Mesenteric fat pad (tissue), 1 donor: ENCODE measurements around the gene NT5C3B. TPM values are rescaled to one million over a fixed set of nuclear protein-coding genes. Genes with fewer than 3 reads are reported as not detected.
"Not testable (repeated sequence)": the region's sequence is repeated elsewhere in the genome, so short reads cannot be mapped to it uniquely, and the experiment has no call there.

ENCODE experiments used
- DNase-seq: peaks from one replicate; pipeline ENCODE4 v3.0.0-alpha.2; 2020; ENCODE audit warnings: low spot score
- total RNA-seq: library from RNA; stranded (reverse); fragmentation: NEBNext Ultra II Directional; extraction: Animal tissue kit (Norgen Biotek cat#: 25700); gene quantifications from one replicate; pipeline ENCODE4 v1.2.1, GENCODE V29; 2021
- donor health status: DM: yes; HTN: yes; CAD: no.

NT5C3B gene
- total RNA-seq, 1 donor from 2014 or later: 43.8 TPM

GRCh38 chr17:41840781-41841180 lies 4.7 kb upstream of the NT5C3B start:
- not testable (repeated sequence) for DNase-seq

DNA sequence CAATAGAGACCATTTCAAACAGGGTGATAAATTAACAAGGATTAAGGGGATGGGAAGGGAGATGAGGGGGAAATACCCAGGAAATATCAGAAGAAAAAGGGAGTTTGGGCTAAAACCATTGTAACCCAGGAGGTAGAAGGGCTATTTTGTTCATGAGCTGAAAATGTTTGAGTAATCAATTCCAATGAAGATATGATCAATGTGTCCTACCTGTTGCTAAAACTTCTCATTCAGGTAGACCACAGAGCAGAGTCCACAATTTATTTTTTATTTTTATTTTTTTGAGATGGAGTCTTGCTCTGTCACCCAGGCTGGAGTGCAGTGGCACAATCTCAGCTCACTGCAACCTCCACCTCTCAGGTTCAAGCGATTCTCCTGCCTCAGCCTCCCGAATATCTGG lies 3.4 kb upstream of the NT5C3B start:
- DNase-seq: not testable (repeated sequence)

- no peak for DNase-seq
These were observed 1.9 kb upstream of the NT5C3B start, which contains the start of gene KLHL10 for GRCh38 chr17:41837761-41838538. TSS of gene KLHL10 (plus strand) at chr17:41837825. CDS start at chr17:41837933, 108 bp downstream.

DNA sequence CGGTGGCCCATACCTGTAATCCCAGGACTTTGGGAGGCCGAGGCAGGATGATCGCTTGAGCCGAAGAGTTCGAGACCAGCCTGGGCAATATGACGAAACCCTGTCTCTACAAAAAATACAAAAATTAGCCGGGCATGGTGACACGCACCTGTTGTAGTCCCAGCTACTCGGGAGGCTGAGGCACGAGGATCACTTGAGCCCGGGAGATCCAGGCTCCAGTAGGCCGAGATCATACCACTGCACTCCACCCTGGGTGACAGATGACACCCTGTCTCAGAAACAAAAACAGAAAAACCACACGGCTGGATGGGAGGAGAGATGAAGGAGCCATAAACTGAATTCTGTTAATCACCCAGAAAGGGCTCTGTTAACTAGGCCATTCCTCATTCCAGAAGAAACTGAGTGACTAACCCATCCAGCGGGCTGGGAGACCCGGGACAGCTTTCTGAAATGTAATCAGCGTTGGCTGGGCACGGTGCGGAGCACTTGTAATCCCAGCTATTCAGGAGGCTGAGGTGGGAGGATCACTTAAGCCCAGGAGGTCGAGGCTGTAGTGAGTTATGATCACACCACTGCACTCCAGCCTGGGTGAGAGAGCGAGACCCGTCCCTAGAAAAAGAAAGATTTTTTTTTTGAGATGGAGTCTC lies 641 bp upstream of the NT5C3B start:
- DNase-seq: no peak

- no peak for DNase-seq
These were observed 725 bp downstream of the NT5C3B start for GRCh38 chr17:41835214-41835799.

DNA sequence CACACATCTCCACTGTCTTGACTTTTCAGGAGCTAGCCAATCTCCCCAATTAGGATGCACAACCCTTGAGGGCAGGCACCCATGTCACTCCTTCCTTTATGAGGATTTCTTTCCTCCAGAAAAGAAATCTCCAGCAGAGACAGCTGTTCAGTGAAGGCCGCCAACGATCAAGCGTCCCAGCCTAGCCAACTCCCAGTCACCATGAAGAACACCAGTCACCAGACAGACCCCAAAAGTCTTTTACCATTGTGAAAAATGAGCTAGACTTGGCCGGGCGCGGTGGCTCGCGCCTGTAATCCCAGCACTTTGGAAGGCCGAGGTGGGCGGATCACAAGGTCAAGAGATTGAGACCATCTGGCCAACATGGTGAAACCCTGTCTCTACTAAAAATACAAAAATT lies 6.1 kb downstream of the NT5C3B start:
- DNase-seq: not testable (repeated sequence)

- DNase-seq: no peak
These were observed 10.7 kb downstream of the NT5C3B start for GRCh38 chr17:41825175-41825845.

DNA sequence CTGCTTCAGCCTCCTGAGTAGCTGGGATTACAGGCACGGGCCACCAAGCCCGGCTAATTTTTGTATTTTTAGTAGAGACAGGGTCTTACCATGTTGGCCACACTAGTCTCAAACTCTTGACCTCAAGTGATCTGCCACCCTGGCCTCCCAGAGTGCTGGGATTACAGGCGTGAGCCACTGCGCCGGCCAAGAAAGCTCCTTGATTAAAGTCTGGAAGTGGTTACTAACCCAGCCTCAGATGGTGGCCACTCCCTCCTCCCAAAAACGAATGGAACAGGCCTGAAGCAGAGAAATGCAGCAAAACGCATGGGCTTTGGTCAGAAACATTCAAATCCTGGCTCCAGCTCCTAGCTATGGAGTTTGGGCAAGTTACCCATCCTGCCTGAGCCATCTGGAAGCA lies 11.9 kb downstream of the NT5C3B start:
- no peak for DNase-seq

GRCh38 chr17:41823580-41823979 lies 12.5 kb downstream of the NT5C3B start:
- DNase-seq: no peak

DNA sequence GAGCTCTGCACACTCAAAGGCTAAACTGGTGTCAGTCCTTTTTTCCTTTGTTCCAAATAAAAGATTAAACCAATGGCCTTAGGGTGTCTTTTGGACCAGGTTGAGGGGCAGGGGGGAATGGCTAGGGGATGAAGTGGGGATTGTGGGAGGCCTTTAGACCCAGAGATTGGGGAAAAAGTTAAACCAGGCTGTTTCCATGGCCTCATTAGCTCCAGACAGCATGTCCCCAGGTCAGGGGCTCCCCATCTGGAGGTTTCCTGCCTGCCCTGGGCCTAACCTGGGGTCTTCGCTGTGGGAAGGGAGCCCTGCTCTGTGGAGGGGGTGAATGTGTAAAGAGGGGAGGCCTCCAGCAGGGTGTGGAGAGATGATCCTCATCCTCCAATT lies 12.9 kb downstream of the NT5C3B start:
- no peak for DNase-seq

DNA sequence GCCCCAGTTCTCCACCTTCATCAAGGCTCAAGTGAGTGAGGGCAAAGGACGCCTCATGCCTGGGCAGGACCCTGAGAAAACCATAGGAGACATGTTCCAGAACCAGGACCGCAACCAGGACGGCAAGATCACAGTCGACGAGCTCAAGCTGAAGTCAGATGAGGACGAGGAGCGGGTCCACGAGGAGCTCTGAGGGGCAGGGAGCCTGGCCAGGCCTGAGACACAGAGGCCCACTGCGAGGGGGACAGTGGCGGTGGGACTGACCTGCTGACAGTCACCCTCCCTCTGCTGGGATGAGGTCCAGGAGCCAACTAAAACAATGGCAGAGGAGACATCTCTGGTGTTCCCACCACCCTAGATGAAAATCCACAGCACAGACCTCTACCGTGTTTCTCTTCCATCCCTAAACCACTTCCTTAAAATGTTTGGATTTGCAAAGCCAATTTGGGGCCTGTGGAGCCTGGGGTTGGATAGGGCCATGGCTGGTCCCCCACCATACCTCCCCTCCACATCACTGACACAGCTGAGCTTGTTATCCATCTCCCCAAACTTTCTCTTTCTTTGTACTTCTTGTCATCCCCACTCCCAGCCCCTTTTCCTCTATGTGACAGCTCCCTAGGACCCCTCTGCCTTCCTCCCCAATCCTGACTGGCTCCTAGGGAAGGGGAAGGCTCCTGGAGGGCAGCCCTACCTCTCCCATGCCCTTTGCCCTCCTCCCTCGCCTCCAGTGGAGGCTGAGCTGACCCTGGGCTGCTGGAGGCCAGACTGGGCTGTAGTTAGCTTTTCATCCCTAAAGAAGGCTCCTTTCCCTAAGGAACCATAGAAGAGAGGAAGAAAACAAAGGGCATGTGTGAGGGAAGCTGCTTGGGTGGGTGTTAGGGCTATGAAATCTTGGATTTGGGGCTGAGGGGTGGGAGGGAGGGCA lies 13.6 kb downstream of the NT5C3B start:
- DNase-seq: no peak

- DNase-seq: no peak
These were observed 14.3 kb downstream of the NT5C3B start for GRCh38 chr17:41821776-41822175.

- DNase-seq: no peak
These were observed 18.0 kb downstream of the NT5C3B start for GRCh38 chr17:41818024-41818423.

DNA sequence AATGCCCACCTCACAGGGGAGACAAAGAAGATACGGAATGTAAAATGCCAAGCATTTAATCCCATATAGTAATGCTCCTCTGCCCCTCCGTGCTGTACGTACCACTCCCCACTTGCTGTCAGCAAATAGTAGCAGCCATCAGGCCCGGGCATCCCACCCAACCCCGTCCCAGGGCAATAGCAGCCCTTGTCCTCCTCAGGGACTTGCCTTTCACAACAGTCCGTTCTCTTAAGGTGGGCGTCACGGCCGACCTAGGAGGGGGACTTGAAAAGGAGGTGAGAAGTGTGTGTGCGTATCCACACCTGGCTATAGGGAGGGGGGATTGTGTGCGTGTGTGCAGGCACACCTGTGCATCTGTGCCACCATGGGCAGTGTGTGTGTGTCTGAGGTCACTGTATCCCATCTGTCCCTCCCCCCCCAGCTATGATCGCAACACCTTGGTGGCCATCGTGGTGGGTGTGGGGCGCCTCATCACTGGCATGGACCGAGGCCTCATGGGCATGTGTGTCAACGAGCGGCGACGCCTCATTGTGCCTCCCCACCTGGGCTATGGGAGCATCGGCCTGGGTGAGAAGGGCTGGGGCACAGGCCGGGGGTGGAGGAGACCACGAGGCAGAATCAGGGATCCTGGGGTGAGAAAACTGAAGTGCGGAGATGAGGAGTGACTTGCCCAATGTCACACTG lies 19.3 kb downstream of the NT5C3B start:
- DNase-seq: no peak

GRCh38 chr17:41814195-41814594 lies 21.8 kb downstream of the NT5C3B start:
- DNase-seq: no peak

- DNase-seq: no peak
These were observed 22.3 kb downstream of the NT5C3B start for GRCh38 chr17:41813699-41814124.

- DNase-seq: no peak
These were observed 22.8 kb downstream of the NT5C3B start for GRCh38 chr17:41813152-41813680.

GRCh38 chr17:41812381-41813151 lies 23.5 kb downstream of the NT5C3B start, which contains the start of gene FKBP10:
TSS of gene FKBP10 (plus strand) at chr17:41813004. CDS start at chr17:41813035, 31 bp downstream.
- no peak for DNase-seq
